GM23338 (cell line): ENCODE measurements around the gene ABCD1. TPM values are rescaled to one million over a fixed set of nuclear protein-coding genes. Genes with fewer than 3 reads are reported as not detected.

Experiments
- ATAC-seq: fragments of 200-7000 bp; cut with Tn5 transposase; 3 replicates; pipeline ENCODE4 v1.9.1; 2020
- DNase-seq: peaks from one replicate; pipeline ENCODE4 v3.0.0-alpha.2; 2015; ENCODE audit warnings: low spot score
- H2AFZ ChIP-seq: fragments of 200-600 bp; sonication (generic); 2 replicates; pipeline ENCODE4 v1.8.0; 2016; ENCODE audit warnings: antibody characterized with exemption, mild to moderate bottlenecking, moderate library complexity
- H3F3A ChIP-seq: fragments of 200-600 bp; sonication (generic); replicated peaks from 2 replicates; pipeline ENCODE4 v1.8.0; 2017; ENCODE audit warnings: antibody characterized with exemption, mixed run types, low read depth
- H3K27ac ChIP-seq: fragments of 200-600 bp; sonication (generic); 2 replicates; pipeline ENCODE4 v1.6.1; 2016; ENCODE audit warnings: low read depth
- H3K27me3 ChIP-seq: fragments of 200-600 bp; sonication (generic); 2 replicates; pipeline ENCODE4 v1.8.0; 2016; ENCODE audit warnings: mild to moderate bottlenecking, mixed run types, moderate library complexity; ENCODE audit not compliant: insufficient read depth
- H3K36me3 ChIP-seq: fragments of 200-600 bp; sonication (generic); 2 replicates; pipeline ENCODE4 v1.8.0; 2016; ENCODE audit warnings: mild to moderate bottlenecking; ENCODE audit not compliant: insufficient read depth
- H3K4me1 ChIP-seq: fragments of 200-600 bp; sonication (generic); 2 replicates; pipeline ENCODE4 v1.8.0; 2016; ENCODE audit warnings: mild to moderate bottlenecking, moderate library complexity; ENCODE audit not compliant: insufficient read depth
- H3K4me2 ChIP-seq: fragments of 200-600 bp; sonication (generic); 2 replicates; pipeline ENCODE4 v1.7.1; 2017; ENCODE audit warnings: mixed run types
- H3K4me3 ChIP-seq: fragments of 200-600 bp; sonication (generic); 2 replicates; pipeline ENCODE4 v1.6.1; 2016; ENCODE audit warnings: mixed run types
- H3K79me2 ChIP-seq: fragments of 200-600 bp; sonication (generic); replicated peaks from 2 replicates; pipeline ENCODE4 v1.8.0; 2017; ENCODE audit warnings: mild to moderate bottlenecking; ENCODE audit not compliant: insufficient read depth
- H3K9me2 ChIP-seq: fragments of 200-600 bp; sonication (generic); 2 replicates; pipeline ENCODE4 v1.8.0; 2017; ENCODE audit not compliant: insufficient read depth
- H4K20me1 ChIP-seq: fragments of 200-600 bp; sonication (generic); replicated peaks from 2 replicates; pipeline ENCODE4 v1.8.0; 2017; ENCODE audit warnings: mild to moderate bottlenecking; ENCODE audit not compliant: insufficient read depth
- H3K27ac Mint-ChIP-seq: 2 replicates; pipeline ENCODE4 v1.8.0; 2020; ENCODE audit warnings: inconsistent platforms, mild to moderate bottlenecking, moderate library complexity, mixed read lengths
- H3K27me3 Mint-ChIP-seq: 3 replicates; pipeline ENCODE4 v1.8.0; 2022; ENCODE audit warnings: low read depth, mild to moderate bottlenecking, moderate library complexity, mixed read lengths, inconsistent platforms; ENCODE audit not compliant: insufficient read depth, poor library complexity
- H3K36me3 Mint-ChIP-seq: 3 replicates; pipeline ENCODE4 v1.8.0; 2021; ENCODE audit warnings: low read depth, mild to moderate bottlenecking, inconsistent platforms, moderate library complexity, mixed read lengths
- H3K4me1 Mint-ChIP-seq: 3 replicates; pipeline ENCODE4 v1.8.0; 2020; ENCODE audit warnings: mild to moderate bottlenecking, inconsistent platforms, mixed read lengths
- H3K4me3 Mint-ChIP-seq: 3 replicates; pipeline ENCODE4 v1.8.0; 2021; ENCODE audit warnings: moderate library complexity, mild to moderate bottlenecking, inconsistent platforms, mixed read lengths
- H3K9me3 Mint-ChIP-seq: 3 replicates; pipeline ENCODE4 v1.8.0; 2020; ENCODE audit warnings: moderate library complexity, mild to moderate bottlenecking, inconsistent platforms, mixed read lengths
- ZNF114 ChIP-seq: fragments of 250-450 bp; sonication (Bioruptor Pico); IDR thresholded peaks from 2 replicates; pipeline ENCODE4 v1.5.0; 2020; ENCODE audit warnings: mild to moderate bottlenecking, moderate library complexity
- ZNF331 ChIP-seq: fragments of 250-450 bp; sonication (Bioruptor Pico); IDR thresholded peaks from 2 replicates; pipeline ENCODE4 v1.5.0; 2020; ENCODE audit warnings: low read depth, mild to moderate bottlenecking, moderate library complexity
- ZNF462 ChIP-seq: fragments of 250-450 bp; sonication (Bioruptor Pico); IDR thresholded peaks from 2 replicates; pipeline ENCODE4 v1.5.0; 2020; ENCODE audit warnings: mild to moderate bottlenecking, moderate library complexity
- polyA plus RNA-seq: library from polyadenylated mRNA; unstranded; fragments of >200 nt; fragmentation: Nextera tagmentation; extraction: Ambion mirVana; gene quantifications from 2 replicates; pipeline ENCODE4 v1.2.1, GENCODE V29; 2016
- total RNA-seq: library from RNA; depleted of rRNA; stranded (reverse); fragments of >200 nt; shearing (Covaris generic); gene quantifications from 2 replicates; pipeline ENCODE4 v1.2.3, GENCODE V29; 2014

The ABCD1 gene
- total and polyA plus RNA-seq, 2 experiments from 2014 or later, result 2.4 to 8.9 TPM

- no peak for TF ChIP-seq ZNF462 (CRISPR knock-in tag)
- no peak for TF ChIP-seq ZNF331
These were observed 12.3 kb downstream of the ABCD1 start (continued) for GRCh38 chrX:153736871-153737441.

- no peaks in the 10 kb centered on the region for H3K27me3 ChIP-seq
- no peaks in the 10 kb centered on the region for H4K20me1 ChIP-seq
- no peak overlapping the region for H3K4me3 Mint-ChIP-seq
- no peaks in the 10 kb centered on the region for H3K36me3 ChIP-seq
- no peak overlapping the region for H3K4me3 ChIP-seq
- no peaks in the 10 kb centered on the region for H3K79me2 ChIP-seq
- H3F3A ChIP-seq, result no peaks in the 10 kb centered on the region
- DNase-seq (no peak), ATAC-seq (no peak)
- no peak overlapping the region for H3K27ac ChIP-seq
- H3K4me1 Mint-ChIP-seq, result peaks cover 7% of the 10 kb centered on the region
- no peak overlapping the region for H3K27ac Mint-ChIP-seq
- H3K27me3 Mint-ChIP-seq, result peaks cover 5% of the 10 kb centered on the region
- H3K4me1 ChIP-seq, result no peaks in the 10 kb centered on the region
- no peak overlapping the region for H2AFZ ChIP-seq
- H3K9me3 Mint-ChIP-seq, result no peaks in the 10 kb centered on the region
- no peak overlapping the region for H3K4me2 ChIP-seq
- TF ChIP-seq ZNF114 (CRISPR knock-in tag), result no peak
- no peaks in the 10 kb centered on the region for H3K9me2 ChIP-seq
- no peaks in the 10 kb centered on the region for H3K36me3 Mint-ChIP-seq
These were observed 13.5 kb downstream of the ABCD1 start for GRCh38 chrX:153738056-153738605.
